Left ventricle myocardium inferior (tissue), 1 donor: ENCODE data around the gene HES3. TPM values are rescaled to one million over a fixed set of nuclear protein-coding genes. Genes with fewer than 3 reads are reported as not detected.

Experiments
- DNase-seq: peaks from one replicate; pipeline ENCODE4 v3.0.0-alpha.2; 2020
- H3K27ac ChIP-seq: fragments of 200-600 bp; replicated peaks from 2 replicates; pipeline ENCODE4 v1.8.0; 2021
- H3K27me3 ChIP-seq: fragments of 200-600 bp; 2 replicates; pipeline ENCODE4 v1.8.0; 2021; ENCODE audit warnings: low read depth
- H3K36me3 ChIP-seq: fragments of 200-600 bp; 2 replicates; pipeline ENCODE4 v1.8.0; 2021
- H3K4me1 ChIP-seq: fragments of 200-600 bp; 2 replicates; pipeline ENCODE4 v1.8.0; 2021
- H3K4me3 ChIP-seq: fragments of 200-600 bp; 2 replicates; pipeline ENCODE4 v1.8.0; 2021; ENCODE audit warnings: mild to moderate bottlenecking, moderate library complexity
- H3K9me3 ChIP-seq: fragments of 200-600 bp; replicated peaks from 2 replicates; pipeline ENCODE4 v1.8.0; 2021
- intact Hi-C: fragments of 100-400 bp; cut with micrococcal nuclease; formaldehyde crosslinking; loops from one replicate; pipeline ENCODE4 v1.11.0; 2022
- total RNA-seq: library from RNA; stranded (reverse); fragmentation: NEBNext Ultra II Directional; extraction: Animal tissue kit (Norgen Biotek cat#: 25700); gene quantifications from one replicate; pipeline ENCODE4 v1.2.1, GENCODE V29; 2021
- TF ChIP-seq, protein P1 (sequence below): fragments of 200-600 bp; IDR thresholded peaks from 2 replicates; pipeline ENCODE4 v1.8.0; 2021; ENCODE audit warnings: antibody characterized with exemption, mild to moderate bottlenecking, borderline replicate concordance
- donor health status: DM: no; HTN: yes; CAD: no; lungs with severe emphysema.

Gene HES3
- total RNA-seq, 1 donor from 2014 or later: not detected

DNA sequence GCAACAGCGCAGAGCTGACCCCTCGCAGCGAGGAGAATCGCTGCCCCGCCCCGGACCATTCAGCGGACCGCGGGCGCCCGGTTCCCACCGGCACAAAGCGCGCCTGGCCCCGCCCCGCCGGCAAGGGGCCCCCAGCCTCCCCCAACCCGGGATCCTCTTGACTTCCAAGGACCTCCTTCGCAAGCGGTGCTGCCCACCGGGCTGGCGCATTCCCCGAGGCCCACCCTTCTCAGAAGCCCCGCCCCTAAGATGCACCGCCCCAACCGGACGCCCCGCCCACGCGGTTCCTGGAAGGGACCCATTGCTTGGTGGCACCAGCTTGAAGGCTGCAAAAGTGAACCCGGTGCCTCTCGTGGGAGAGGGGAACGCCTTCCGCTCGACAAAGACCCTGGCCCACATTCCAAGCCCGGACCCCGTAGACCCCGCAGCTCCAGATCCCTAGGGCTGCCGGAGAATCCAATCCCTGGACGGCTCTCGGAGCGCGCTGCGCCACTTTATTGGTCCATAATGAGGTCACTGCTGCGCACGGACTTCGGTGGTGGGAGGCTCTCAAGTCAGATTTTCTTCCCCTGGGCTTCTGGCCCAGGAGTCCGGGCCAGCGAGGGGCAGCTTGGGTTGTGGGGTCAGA, 2.0 kb downstream of the HES3 start:
- peaks cover 96% of the 10 kb centered on the region for H3K27me3 ChIP-seq
- H3K4me3 ChIP-seq: no peak overlapping the region
- peaks cover 38% of the 10 kb centered on the region for H3K4me1 ChIP-seq
- no peak overlapping the region for H3K27ac ChIP-seq
- intact Hi-C loops: loop anchor here (2.0 kb wide), 1 partner anchor 97 kb away; no protein-coding TSS in a partner anchor
- no peaks in the 10 kb centered on the region for H3K9me3 ChIP-seq
- H3K36me3 ChIP-seq: no peaks in the 10 kb centered on the region
- no peak for DNase-seq
- TF ChIP-seq, protein P1, sequence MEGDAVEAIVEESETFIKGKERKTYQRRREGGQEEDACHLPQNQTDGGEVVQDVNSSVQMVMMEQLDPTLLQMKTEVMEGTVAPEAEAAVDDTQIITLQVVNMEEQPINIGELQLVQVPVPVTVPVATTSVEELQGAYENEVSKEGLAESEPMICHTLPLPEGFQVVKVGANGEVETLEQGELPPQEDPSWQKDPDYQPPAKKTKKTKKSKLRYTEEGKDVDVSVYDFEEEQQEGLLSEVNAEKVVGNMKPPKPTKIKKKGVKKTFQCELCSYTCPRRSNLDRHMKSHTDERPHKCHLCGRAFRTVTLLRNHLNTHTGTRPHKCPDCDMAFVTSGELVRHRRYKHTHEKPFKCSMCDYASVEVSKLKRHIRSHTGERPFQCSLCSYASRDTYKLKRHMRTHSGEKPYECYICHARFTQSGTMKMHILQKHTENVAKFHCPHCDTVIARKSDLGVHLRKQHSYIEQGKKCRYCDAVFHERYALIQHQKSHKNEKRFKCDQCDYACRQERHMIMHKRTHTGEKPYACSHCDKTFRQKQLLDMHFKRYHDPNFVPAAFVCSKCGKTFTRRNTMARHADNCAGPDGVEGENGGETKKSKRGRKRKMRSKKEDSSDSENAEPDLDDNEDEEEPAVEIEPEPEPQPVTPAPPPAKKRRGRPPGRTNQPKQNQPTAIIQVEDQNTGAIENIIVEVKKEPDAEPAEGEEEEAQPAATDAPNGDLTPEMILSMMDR: no peak

DNA sequence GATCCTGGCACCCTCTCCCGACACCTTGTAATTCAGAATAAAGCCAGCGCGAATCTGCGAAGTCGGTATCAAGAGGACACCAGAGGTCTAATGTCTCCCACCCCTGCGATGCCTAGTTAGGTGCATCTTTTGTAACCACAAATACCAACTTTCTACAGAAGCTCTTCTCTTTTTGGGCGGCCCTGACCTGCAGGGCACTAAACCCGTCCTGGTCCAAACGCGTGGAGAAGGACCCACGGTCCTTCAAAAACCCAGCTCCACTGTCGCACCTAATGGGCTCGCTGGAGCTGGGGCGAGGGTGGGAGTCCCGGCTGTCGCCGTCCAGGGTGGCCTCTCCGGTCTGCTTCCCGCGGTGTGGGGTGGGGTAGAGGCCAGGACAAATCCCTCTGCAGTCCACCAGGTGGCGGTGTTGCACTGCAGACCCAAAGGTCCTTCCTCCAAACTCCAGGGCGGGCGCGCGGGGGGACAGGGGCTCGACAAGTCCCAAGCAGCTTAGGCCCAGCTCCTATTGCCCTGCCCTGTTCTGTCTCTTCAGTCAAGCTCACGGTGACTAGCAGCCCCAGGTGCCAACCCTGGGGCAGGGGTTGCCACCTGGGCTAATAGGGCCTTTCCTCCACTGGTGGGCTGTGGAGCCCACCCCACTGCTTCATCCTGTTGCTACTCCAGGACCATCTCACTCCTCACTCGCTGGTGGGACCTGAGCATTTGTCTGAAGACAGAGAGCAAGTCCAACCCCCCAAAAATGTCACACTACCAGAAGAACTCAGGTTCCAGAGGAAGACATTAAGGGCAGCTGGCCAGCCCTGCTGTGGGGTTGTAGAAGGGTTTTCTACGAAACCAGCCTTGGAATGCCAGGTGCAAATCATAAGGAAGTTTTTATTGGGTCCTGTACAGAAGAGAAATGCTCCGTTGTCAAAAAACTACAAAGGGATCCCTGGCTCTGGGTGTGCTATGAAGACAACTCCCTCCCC, 2.8 kb downstream of the HES3 start:
- intact Hi-C loops: loop anchor here (2.0 kb wide), 1 partner anchor 96 kb away; no protein-coding TSS in a partner anchor
- H3K9me3 ChIP-seq: no peaks in the 10 kb centered on the region
- peak; percentile 76 for DNase-seq
- no peak overlapping the region for H3K27ac ChIP-seq
- H3K4me1 ChIP-seq: peaks cover 35% of the 10 kb centered on the region
- no peaks in the 10 kb centered on the region for H3K36me3 ChIP-seq
- peaks cover 96% of the 10 kb centered on the region for H3K27me3 ChIP-seq
- no peak overlapping the region for H3K4me3 ChIP-seq
- TF ChIP-seq, protein P1: peak; percentile 95

DNA sequence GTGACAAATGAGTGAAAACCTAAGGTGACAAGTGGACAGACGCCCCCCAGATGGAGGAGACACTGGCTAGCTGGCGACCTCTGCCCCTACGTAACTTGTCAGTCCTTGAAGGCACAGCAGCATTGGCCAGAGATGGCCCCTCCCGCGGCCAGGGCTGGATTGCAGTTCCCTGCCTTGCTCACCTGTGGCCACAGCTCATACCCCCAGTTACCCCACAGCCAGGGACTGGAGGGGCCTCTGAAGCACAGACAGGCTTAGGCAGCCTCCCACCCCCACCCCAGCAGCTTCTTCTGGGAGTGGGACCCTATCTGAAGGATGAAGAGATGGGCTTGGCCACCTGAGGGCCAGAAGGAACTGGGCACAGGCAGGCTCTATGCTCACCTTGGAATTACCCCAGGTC, 3.7 kb downstream of the HES3 start:
- Histone ChIP-seq H3K27ac (no peak overlapping the region), H3K4me3 (no peak overlapping the region), H3K4me1 (peaks cover 26% of the 10 kb centered on the region), H3K27me3 (peaks cover 96% of the 10 kb centered on the region), H3K36me3 (no peaks in the 10 kb centered on the region), H3K9me3 (no peaks in the 10 kb centered on the region)
- no peak for DNase-seq
- TF ChIP-seq, protein P1: no peak
- intact Hi-C loops: loop anchor here (2.0 kb wide), 1 partner anchor 95 kb away; no protein-coding TSS in a partner anchor

DNA sequence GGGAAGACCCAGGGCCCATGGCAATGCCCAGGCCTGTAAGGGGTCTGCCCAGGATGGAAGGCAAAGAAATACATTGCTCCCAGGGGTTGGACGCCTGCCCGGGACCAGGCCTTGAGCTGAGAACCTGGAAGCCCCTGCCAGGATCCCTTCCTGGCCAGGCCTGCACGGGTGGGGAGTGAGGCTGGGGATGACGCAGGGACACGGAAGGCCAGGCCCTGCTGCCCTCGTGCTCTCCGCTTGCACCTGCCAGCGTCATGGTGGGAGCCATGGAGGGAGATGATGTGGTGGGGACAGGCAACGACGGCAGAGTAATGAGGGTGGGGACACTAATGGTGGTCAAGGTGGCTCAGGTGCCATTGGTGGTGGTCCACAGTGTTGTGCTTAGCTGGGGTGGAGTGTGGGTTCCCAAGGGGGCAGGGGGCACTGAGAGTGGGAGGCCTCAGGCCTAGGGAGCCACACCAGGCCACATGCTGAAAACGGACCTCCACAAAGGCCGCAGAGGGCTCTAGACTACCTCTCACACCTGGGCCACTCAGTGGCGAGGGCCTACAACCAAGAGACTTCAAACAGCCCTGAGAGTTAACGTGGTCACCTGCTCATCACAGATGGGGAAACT, 4.3 kb downstream of the HES3 start:
- intact Hi-C loops: no loop called here
- DNase-seq: no peak
- Histone ChIP-seq H3K27ac (no peak overlapping the region), H3K4me3 (no peak overlapping the region), H3K36me3 (no peaks in the 10 kb centered on the region), H3K9me3 (no peaks in the 10 kb centered on the region), H3K27me3 (peaks cover 96% of the 10 kb centered on the region), H3K4me1 (peaks cover 23% of the 10 kb centered on the region)
- TF ChIP-seq, protein P1: no peak
